Epithelial cell of prostate (primary cell): ENCODE measurements around the gene TUBB4B.
"Not testable (repeated sequence)": the region's sequence is repeated elsewhere in the genome, so short reads cannot be mapped to it uniquely, and the experiment has no call there.

Source experiments
- DNase-seq: peaks from one replicate; pipeline ENCODE4 v3.0.0-alpha.2; 2011; ENCODE audit warnings: low read depth, low spot score
- H3K27ac ChIP-seq: fragments of 450-650 bp; 2 replicates; pipeline ENCODE4 v1.5.1; 2017; ENCODE audit warnings: mild to moderate bottlenecking

TUBB4B gene

DNA sequence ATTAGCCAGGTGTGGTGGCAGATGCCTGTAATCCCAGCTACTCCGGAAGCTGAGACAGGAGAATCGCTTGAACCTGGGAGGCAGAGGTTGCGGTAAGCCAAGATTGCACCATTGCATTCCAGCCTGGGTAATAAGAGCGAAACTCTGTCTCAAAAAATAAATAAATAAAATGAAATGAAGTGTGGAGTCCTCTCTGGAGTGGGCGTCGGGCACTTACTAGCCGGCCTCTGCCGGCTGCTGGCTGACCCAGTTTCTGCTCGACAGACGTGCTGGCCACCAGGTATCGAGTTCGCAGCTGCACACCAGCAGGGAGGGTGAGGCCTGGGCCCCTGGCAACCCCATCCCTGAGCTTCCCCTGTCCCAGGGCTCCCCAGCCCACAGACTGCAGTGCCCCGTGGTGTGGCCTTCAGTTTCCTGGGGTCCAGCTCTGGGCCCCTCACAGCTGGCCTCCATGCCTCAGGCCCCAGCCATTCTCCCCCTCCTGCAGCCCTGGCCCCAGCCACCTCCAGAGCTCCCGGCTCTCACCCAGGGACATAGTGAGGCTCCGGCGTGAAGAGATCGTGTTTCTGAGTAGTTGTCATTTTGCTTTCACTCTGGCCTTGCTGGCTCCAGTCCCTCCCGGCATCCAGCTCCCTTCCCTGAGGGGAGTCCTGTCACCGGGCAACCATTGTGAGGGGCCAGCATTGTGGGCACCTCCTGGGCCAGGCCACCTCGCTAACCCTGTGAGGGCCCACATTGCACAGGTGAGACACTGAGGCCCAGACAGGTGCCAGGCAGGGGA, 6.2 kb downstream of the TUBB4B start:
- no peak for DNase-seq
- no peak overlapping the region for H3K27ac ChIP-seq

DNA sequence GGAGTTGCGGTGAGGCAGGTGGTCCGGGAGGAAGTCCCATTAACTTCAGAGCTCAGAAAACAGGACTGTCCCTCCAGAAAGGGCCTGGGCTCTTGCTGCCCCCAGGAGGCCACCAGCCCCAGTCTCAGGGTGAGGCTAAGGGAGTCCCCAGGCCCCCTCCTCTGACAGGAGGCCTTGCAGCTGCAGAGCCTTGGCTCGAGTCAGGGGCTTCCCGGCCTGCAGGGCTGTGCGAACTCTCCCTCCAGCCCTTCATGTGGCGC, 6.8 kb downstream of the TUBB4B start:
- H3K27ac ChIP-seq = no peak overlapping the region
- DNase-seq = no peak

DNA sequence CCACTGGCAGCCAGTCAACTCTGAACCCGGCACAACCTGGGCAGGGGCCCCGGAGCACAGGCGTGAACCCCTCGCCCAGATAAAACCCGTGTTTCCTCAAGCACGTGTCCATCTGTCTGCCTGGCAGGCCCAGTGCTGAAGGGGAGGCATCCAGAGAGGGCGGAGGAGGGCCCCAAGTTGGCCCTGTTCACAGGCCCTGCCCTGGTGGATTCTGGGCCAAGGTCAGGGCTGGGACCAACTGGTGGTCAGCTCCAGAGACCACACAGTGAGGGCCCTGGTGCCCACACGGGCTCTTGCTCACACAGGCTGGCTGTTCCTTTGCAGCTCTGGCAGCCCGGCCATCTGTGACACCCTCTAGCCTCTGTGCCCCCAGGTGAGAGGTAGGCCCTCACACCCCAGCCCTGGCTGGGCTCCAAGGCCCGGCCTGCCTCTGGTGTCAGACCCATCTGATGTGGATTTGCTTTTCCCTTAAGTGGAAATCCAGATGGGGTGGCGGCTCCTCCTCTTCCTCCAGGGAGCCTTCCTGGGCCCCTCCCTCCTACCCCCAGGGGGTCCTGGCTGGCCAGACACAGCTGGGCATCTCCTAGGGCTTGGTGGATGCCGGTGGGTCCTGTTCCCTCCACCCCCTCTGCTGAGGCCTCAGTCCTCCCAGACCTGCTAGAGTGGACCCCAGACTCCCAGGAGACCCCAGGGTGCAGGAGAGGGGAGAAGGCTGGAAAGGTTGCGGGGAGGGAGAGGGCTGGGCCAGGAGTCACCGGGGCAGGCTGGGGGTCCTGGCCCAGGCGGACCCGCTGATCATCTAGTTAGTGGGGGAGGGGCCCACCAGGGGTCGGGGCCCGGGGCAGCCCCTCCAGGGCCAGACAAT, 9.5 kb downstream of the TUBB4B start:
- H3K27ac ChIP-seq = no peak overlapping the region
- DNase-seq = no peak

GRCh38 chr9:137251194-137251461, 10.0 kb downstream of the TUBB4B start, which contains the start of gene STPG3:
Gene STPG3 (plus strand): TSS chr9:137251286. CDS start chr9:137251287, 1 bp downstream.
- no peak for DNase-seq
- no peak within 1 kb of the TSS for H3K27ac ChIP-seq

- H3K27ac ChIP-seq = no peak overlapping the region
- no peak for DNase-seq
These were observed 10.6 kb downstream of the TUBB4B start for GRCh38 chr9:137251490-137252268.

DNA sequence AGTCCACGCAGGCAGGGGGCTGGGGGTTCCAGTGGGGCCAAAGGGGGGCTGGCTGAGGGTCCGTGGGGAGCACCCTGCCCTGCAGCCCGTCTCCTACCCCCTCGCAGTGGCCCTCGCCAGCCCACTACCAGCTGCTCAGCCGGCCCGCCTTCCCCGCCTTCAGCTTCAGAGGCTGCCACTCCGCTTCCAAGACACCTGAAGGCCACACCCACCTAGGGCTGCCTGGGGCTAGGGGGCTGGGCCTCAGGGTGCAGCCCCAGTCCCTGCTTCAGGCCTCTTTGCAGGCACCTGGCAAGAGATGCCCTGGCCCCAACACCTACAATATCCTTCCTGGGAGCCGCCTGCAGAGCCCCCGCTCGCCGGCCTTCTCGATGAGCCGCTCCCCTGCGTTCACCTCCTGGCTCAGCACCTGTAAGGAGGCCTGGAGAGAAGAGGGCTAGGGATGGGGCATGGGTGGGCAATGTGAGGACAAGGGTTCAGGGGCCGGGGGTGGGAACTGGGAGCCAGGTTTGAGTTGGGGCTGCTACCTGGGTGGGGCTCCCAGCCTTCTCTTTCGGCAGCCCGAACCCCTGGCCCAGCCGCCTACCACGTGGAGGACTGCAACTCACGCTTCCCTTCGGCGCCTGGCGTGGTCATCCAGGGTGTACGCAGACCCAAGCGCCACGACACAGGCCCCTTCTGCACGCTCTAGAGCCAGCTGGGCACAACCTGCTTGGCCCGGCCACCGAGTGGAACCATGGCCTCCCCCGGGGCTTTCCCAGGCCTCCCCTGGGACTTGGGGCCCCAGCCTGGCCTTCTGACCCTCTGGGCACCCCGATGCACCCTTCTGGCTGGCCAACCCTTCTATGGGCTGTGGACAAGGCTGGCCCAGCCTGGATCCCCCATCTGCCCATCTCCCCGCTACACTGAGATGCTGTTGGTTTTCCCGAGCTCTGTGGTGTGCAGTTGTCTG, 11.7 kb downstream of the TUBB4B start:
- H3K27ac ChIP-seq = no peak overlapping the region
- DNase-seq = no peak

GRCh38 chr9:137253717-137254623, 12.9 kb downstream of the TUBB4B start:
- no peak overlapping the region for H3K27ac ChIP-seq
- DNase-seq = no peak

GRCh38 chr9:137254624-137255447, 13.7 kb downstream of the TUBB4B start, which contains the start of gene NELFB:
Gene NELFB (plus strand): TSS chr9:137255327.
- H3K27ac ChIP-seq = peak within 1 kb of the TSS; percentile 53
- DNase-seq = no peak

- no peak for DNase-seq
- peak overlapping the region; percentile 53 for H3K27ac ChIP-seq
These were observed 14.5 kb downstream of the TUBB4B start for GRCh38 chr9:137255448-137256114.

- no peak for DNase-seq
- no peak overlapping the region for H3K27ac ChIP-seq
These were observed 15.3 kb downstream of the TUBB4B start for GRCh38 chr9:137256362-137256761.

- H3K27ac ChIP-seq = no peak overlapping the region
- no peak for DNase-seq
These were observed 15.8 kb downstream of the TUBB4B start for GRCh38 chr9:137256856-137257255.

DNA sequence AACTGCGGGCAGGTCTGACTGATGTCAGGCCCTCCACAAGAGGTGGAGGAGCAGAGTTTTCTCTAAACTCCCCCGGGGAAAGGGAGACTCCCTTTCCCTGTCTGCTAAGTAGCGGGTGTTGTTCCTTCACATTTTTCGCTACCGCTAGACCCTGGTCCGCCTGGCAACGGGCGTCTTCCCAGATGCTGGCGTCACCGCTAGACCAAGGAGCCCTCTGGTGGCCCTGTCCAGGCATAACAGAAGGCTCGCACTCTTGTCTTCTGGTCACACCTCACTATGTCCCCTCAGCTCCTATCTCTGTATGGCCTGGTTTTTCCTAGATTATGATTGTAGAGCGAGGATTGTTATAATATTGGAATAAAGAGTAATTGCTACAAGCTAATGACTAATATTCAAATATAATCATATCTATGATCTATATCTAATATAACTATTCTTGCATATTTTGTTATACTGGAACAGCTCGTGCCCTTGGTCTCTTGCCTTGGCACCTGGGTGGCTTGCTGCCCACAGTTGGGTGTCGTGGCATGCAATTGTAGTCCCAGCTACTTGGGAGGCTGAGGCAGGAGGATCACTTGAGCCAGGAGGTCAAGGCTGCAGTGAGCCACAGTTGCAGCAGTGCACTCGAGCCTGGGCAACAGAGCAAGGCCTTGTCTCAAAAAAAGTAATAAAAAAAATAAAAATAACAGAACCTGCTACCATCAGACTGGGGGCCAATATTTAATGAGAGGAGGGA, 21.3 kb downstream of the TUBB4B start:
- H3K27ac ChIP-seq, DNase-seq: not testable (repeated sequence)

DNA sequence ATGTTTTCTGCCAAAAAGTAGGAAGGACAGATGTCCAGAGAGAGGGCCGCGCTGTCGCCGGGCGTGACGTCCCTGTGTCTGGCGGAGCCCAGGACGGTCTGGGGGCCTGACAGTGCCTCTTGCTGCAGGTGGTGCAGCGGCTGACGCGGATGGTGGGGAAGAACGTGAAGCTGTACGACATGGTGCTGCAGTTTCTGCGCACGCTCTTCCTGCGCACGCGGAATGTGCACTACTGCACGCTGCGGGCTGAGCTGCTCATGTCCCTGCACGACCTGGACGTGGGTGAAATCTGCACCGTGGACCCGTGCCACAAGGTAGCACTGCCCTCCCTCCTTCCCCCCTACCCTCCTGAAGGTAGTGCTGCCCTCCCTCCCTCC, 21.8 kb downstream of the TUBB4B start:
- no peak for DNase-seq
- H3K27ac ChIP-seq = no peak overlapping the region

DNA sequence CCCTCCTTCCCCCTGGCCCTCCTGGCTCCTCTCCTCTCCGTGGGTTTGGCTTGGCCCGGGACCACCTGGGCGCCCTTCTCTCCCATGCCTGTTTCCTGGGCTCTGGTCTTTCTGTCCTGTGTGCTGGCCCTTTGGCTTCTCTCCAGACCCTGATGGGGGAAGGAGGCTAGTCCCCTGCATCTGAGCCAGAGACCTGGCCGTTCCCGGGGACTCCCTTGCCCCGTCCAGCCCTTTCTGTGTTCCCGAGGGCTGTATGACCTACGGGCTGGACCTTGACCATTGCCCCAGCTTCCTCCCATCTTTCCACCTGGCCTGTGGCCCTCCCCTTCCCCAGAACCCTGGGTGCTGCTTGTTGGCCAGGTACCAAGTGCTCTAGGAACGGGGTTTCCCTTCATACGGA, 22.4 kb downstream of the TUBB4B start:
- H3K27ac ChIP-seq = no peak overlapping the region
- DNase-seq = no peak

DNA sequence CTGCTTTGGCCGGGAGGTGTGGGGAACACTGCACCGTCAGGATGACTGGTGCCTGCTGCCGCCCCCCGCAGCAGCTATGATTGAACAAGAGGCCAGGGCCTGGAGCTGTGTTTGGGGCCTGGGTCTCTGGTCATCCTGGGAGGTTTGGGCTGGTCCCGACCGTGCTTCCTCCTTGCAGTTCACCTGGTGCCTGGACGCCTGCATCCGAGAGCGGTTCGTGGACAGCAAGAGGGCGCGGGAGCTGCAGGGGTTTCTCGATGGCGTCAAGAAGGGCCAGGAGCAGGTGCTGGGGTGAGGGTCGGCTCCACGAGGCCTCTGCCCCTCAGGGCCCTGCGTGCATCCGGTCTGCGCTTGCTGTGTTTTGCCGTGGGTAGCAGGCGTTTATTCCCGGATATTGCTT, 23.0 kb downstream of the TUBB4B start:
- no peak overlapping the region for H3K27ac ChIP-seq
- no peak for DNase-seq

DNA sequence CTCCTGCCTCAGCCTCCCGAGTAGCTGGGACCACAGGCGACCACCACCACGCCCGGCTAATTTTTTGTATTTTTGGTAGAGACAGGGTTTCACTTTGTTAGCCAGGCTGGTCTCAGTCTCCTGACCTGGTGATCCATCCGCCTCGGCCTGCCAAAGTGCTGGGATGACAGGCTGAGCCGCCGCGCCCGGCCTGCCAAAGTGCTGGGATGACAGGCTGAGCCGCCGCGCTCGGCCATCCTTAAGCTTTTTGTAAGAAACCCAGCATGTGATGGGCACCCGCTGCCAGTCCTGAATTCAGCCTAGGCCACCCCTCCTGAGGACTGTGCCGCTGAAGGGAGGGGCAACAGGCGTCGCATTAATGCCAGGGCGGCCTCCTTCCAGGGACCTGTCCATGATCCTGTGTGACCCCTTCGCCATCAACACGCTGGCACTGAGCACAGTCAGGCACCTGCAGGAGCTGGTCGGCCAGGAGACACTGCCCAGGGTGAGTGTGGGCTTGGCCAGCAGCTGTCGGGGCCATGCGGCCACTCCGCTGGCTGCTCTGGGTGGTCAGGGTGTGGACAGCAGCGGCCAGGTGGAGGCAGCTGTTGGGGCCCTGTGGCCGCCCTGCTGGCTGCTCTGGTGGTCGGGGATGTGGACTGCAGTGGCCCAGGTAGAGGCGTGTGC, 24.5 kb downstream of the TUBB4B start:
- DNase-seq = no peak
- H3K27ac ChIP-seq = no peak overlapping the region

DNA sequence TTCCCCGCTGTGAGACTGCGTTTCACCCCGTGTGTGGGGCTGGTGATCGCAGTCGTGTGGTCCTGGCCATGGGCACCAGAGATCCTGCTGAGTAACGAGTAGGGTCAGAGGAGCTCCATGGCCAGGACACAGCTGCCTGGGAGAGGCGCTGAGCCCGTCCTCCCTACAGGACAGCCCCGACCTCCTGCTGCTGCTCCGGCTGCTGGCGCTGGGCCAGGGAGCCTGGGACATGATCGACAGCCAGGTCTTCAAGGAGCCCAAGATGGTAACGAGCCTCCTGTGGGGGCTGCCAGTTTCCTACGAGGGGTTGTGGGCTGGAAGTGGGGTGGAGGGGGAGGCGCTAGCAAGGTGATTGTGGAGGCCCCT, 25.1 kb downstream of the TUBB4B start:
- H3K27ac ChIP-seq = no peak overlapping the region

More for the DNA sequence above, 25.1 kb downstream of the TUBB4B start:
- no peak for DNase-seq
